Ascending aorta (tissue), 2 donors: ENCODE data around the gene CDYL. TPM values are rescaled to one million over a fixed set of nuclear protein-coding genes. Genes with fewer than 3 reads are reported as not detected.

Source experiments
- DNase-seq, 2 donors: peaks; one replicate each; pipeline ENCODE4 v3.0.0-alpha.2; 2019; ENCODE audit warnings: low spot score in 2 of 2
- H3K27ac ChIP-seq, 2 donors: fragments of 200-600 bp; sonication (generic); one replicate each; pipeline ENCODE4 v1.5.1; 2016 to 2017; ENCODE audit warnings: mild to moderate bottlenecking in 1 of 2
- H3K27me3 ChIP-seq: fragments of 200-600 bp; sonication (generic); one replicate; pipeline ENCODE4 v1.5.1; 2017
- H3K36me3 ChIP-seq, 2 donors: fragments of 200-600 bp; sonication (generic); one replicate each; pipeline ENCODE4 v1.5.1; 2016
- H3K4me1 ChIP-seq, 2 donors: fragments of 200-600 bp; sonication (generic); one replicate each; pipeline ENCODE4 v1.5.1; 2016 to 2017; ENCODE audit warnings: mild to moderate bottlenecking in 1 of 2
- H3K4me3 ChIP-seq, 2 donors: fragments of 200-600 bp; sonication (generic); one replicate each; pipeline ENCODE4 v1.5.1; 2016 to 2017; ENCODE audit warnings: mild to moderate bottlenecking in 1 of 2
- H3K9me3 ChIP-seq, 2 donors: fragments of 200-600 bp; sonication (generic); one replicate each; pipeline ENCODE4 v1.5.1; 2016
- intact Hi-C: fragments of 100-400 bp; cut with DNase I; formaldehyde crosslinking; loops from one replicate; pipeline ENCODE4 v1.15.1; 2023
- total RNA-seq: library from RNA; depleted of rRNA; stranded (reverse); fragments of >200 nt; gene quantifications from one replicate; pipeline ENCODE4 v1.1.0, GENCODE V29; 2016
- TF ChIP-seq, protein P1 (sequence below), 3 experiments: fragments of 200-600 bp in 2 of 3; fragments of 450-650 bp in 1 of 3; sonication (generic) in 2 of 3; IDR thresholded peaks; one replicate each; pipeline ENCODE4 v1.5.1; 2016 to 2019; ENCODE audit warnings: antibody characterized with exemption in 3 of 3, mild to moderate bottlenecking in 1 of 3, moderate library complexity in 1 of 3

The CDYL gene
- total RNA-seq, 1 donor from 2014 or later, result 73.7 TPM

DNA sequence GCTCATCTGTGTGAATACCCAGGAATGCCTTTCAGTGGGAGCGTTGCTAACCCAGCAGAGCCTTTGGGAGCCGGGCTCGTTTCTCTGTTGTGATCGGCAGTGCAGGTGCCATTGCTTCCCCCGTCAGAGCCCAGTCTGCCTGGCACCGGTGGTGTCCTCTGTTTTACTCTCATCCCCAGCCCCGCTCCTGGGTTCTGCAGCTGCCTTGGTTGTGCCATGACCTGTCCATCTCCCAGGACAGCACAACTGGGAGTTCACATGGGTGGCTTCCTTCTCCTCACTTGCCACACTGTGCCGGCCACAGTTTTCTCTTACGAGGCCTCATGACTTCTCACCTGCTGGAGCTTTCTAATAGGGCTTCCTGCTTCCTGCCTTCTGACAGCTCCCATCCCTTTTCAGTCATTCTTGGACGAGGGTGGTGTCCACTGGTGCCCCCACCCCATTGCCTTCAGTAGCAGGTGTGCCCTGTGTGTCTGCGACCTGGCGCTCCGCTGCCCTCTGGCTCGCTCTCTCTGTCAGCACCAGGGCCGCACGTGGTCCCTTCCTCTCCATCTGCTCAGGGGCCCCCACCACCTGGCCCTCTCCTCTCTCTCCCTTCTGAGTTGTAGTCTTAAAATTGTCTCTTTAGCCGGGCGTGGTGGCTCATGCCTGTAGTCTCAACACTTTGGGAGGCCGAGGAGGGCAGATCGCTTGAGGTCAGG is 116.7 kb downstream of the CDYL start:
- intact Hi-C loops, result no loop called here
- H3K9me3 ChIP-seq, result no peaks in the 10 kb centered on the region
- DNase-seq, result no peak
- H3K36me3 ChIP-seq, result peaks cover 7 to 19% of the 10 kb centered on the region in 2 donors
- no peak overlapping the region for H3K4me3 ChIP-seq
- no peak overlapping the region for H3K27ac ChIP-seq
- H3K27me3 ChIP-seq, result no peaks in the 10 kb centered on the region
- TF ChIP-seq, protein P1, sequence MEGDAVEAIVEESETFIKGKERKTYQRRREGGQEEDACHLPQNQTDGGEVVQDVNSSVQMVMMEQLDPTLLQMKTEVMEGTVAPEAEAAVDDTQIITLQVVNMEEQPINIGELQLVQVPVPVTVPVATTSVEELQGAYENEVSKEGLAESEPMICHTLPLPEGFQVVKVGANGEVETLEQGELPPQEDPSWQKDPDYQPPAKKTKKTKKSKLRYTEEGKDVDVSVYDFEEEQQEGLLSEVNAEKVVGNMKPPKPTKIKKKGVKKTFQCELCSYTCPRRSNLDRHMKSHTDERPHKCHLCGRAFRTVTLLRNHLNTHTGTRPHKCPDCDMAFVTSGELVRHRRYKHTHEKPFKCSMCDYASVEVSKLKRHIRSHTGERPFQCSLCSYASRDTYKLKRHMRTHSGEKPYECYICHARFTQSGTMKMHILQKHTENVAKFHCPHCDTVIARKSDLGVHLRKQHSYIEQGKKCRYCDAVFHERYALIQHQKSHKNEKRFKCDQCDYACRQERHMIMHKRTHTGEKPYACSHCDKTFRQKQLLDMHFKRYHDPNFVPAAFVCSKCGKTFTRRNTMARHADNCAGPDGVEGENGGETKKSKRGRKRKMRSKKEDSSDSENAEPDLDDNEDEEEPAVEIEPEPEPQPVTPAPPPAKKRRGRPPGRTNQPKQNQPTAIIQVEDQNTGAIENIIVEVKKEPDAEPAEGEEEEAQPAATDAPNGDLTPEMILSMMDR (IDR thresholded peaks at IDR 0.05), result no peak
- peaks cover 0 to 3% of the 10 kb centered on the region in 2 donors for H3K4me1 ChIP-seq

DNA sequence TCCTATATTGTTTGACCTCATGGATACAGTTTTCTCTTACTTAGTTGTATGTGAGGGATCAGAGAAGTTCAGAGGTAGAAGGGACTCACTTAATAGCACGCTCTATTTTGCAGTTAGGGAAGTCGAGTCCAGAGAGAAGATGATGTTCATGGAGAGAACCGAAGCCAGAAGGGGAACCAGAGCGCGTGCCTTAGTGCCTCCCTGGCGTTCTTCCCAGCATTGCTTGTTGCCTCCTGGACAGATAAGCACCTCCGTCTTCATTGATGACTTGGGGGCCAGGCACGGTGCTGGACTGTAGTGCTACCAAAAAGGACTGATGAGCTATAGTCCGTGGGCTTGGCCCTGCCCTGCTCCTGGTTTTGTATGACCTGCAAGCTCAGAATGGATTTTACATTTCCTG is 117.8 kb downstream of the CDYL start:
- H3K27me3 ChIP-seq, result no peaks in the 10 kb centered on the region
- no peak for DNase-seq
- H3K36me3 ChIP-seq, result peaks cover 7 to 19% of the 10 kb centered on the region in 2 donors
- no peak overlapping the region for H3K4me3 ChIP-seq
- TF ChIP-seq, protein P1 (IDR thresholded peaks at IDR 0.05), result no peak
- H3K4me1 ChIP-seq, result peaks cover 0 to 3% of the 10 kb centered on the region in 2 donors
- H3K27ac ChIP-seq, result no peak overlapping the region
- intact Hi-C loops, result no loop called here
- no peaks in the 10 kb centered on the region for H3K9me3 ChIP-seq

DNA sequence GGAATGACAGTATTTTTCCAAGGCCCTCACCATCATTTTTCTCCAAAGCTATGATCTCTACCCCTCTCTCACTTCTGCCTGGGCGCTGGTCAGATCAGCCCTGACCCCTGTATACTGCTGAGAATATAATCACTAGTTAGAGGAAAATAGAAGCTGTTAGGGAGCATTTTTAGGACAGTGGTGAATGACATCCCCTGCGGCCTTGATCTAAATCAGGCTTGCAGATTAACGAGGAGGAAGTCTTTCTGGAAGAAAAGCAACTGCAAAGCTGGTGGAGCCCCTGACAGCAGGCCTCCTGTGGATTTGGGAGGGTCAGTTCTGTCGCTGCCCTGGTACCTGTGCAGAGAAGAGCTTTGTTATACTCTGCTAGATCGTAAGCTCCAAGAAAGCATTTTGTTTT is 119.8 kb downstream of the CDYL start:
- Histone ChIP-seq H3K4me1 (no peaks in the 10 kb centered on the region), H3K27me3 (no peaks in the 10 kb centered on the region), H3K36me3 (peaks cover 7 to 22% of the 10 kb centered on the region in 2 donors), H3K27ac (no peak overlapping the region), H3K4me3 (no peak overlapping the region), H3K9me3 (peaks cover 0 to 4% of the 10 kb centered on the region in 2 donors)
- DNase-seq, result no peak
- intact Hi-C loops, result no loop called here
- TF ChIP-seq, protein P1 (IDR thresholded peaks at IDR 0.05), result no peak

DNA sequence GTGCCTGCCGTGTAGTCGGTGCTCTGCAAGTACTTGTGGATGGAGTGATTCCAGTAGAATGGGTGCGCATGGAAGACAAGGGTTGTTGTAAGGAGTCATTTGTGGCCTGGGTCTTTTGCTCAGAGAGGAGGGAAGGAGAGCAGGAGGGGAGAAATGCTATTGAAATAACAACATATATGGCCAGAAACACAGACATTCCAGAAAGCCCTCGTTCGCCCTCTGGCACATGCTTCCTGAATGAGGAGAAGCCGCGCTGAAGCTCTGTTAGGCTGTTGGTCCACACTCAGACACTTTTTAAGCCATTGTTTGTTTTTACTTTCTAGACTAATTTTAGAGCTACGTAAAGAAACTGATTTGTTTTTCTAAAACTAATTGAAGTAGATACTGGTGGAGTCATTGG is 120.2 kb downstream of the CDYL start:
- Histone ChIP-seq H3K4me1 (no peaks in the 10 kb centered on the region), H3K36me3 (peaks cover 7 to 22% of the 10 kb centered on the region in 2 donors), H3K27ac (no peak overlapping the region), H3K27me3 (no peaks in the 10 kb centered on the region), H3K9me3 (peaks cover 0 to 4% of the 10 kb centered on the region in 2 donors), H3K4me3 (no peak overlapping the region)
- no peak for DNase-seq
- intact Hi-C loops, result no loop called here
- TF ChIP-seq, protein P1 (IDR thresholded peaks at IDR 0.05), result no peak

DNA sequence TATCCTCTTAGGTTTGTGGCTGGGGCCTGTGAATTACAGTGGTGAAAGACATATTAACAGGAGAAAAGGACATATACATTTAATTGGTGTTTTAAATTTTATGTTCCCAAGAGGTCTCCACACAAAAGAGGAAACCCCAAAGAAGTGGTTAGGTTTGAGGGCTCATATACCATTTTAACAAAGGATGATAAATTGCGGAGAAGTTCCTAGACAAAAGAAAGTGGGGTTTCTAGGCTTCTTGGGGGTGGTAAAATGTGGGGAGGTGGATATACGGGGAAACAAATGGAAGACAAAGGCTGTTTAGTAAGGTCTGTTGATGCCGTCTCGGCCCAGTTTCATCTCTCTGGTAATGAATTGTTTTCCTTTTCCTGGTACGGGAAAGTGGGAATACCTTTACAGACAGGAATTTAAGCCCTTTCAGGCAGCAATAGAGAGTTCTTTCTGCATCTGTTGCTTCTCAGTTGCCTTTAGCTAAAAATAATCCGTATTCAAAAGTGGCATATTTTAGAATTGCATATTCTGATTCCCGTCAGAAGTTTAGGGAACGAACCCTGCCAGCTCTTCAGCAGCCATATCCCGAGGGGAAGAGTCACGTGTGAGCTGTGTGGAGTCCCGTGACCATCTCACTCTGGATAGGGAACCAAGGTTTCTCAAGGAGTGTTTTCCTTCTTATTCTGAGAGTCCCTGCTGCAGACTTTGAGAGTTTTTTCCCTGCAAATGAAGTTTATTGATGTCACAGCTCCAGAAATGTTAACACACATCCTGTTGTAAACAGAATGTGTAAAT is 123.2 kb downstream of the CDYL start:
- Histone ChIP-seq H3K4me3 (no peak overlapping the region), H3K4me1 (no peaks in the 10 kb centered on the region), H3K27me3 (no peaks in the 10 kb centered on the region), H3K9me3 (peaks cover 0 to 4% of the 10 kb centered on the region in 2 donors), H3K36me3 (peaks cover 0 to 9% of the 10 kb centered on the region in 2 donors), H3K27ac (no peak overlapping the region)
- DNase-seq, result no peak
- intact Hi-C loops, result no loop called here
- TF ChIP-seq, protein P1 (IDR thresholded peaks at IDR 0.05), result no peak
